OCI-LY7 (cell line): ENCODE results near the gene RPUSD3. TPM values are rescaled to one million over a fixed set of nuclear protein-coding genes. Genes with fewer than 3 reads are reported as not detected.

Experiments used
- BruUV-seq: library from RNA; stranded (reverse); fragments of 400-500 nt; replicated peaks from 2 replicates; lab custom pipeline; 2021; lab: Mats Ljungman, UMichigan
- CTCF ChIA-PET: fragments of 300-600 bp; sonication (Branson Sonifier 250); formaldehyde crosslinking; loops from one replicate; lab custom pipeline; 2022; ENCODE audit warnings: antibody characterized with exemption; ENCODE audit not compliant: unreplicated experiment; lab: Charles Lee
- POLR2A ChIA-PET: fragments of 300-600 bp; sonication (Branson Sonifier 250); formaldehyde crosslinking; loops from one replicate; lab custom pipeline; 2022; ENCODE audit warnings: antibody characterized with exemption; lab: Charles Lee
- DNase-seq: peaks from one replicate; pipeline ENCODE4 v3.0.0-alpha.2; 2015; ENCODE audit warnings: low spot score
- H2AFZ ChIP-seq: fragments of 200-600 bp; sonication (generic), shearing (Covaris generic); 2 replicates; pipeline ENCODE4 v1.6.1; 2014; ENCODE audit warnings: mild to moderate bottlenecking, antibody characterized with exemption, low read length, moderate library complexity
- H3K27ac ChIP-seq: fragments of 200-600 bp; sonication (generic); 2 replicates; pipeline ENCODE4 v1.5.1; 2014; ENCODE audit warnings: mixed run types, low read depth, mild to moderate bottlenecking, moderate library complexity, low read length, inconsistent platforms; ENCODE audit not compliant: poor library complexity, severe bottlenecking
- H3K36me3 ChIP-seq: fragments of 200-600 bp; sonication (generic); 2 replicates; pipeline ENCODE4 v1.6.1; 2014; ENCODE audit warnings: mild to moderate bottlenecking, antibody characterized with exemption, low read length, moderate library complexity, mixed read lengths; ENCODE audit not compliant: insufficient read depth
- H3K4me1 ChIP-seq: fragments of 200-600 bp; sonication (generic); 2 replicates; pipeline ENCODE4 v1.5.1; 2014; ENCODE audit warnings: mild to moderate bottlenecking, low read length; ENCODE audit not compliant: insufficient read depth, poor library complexity, severe bottlenecking
- H3K4me2 ChIP-seq: fragments of 200-600 bp; sonication (generic); 2 replicates; pipeline ENCODE4 v1.6.1; 2014; ENCODE audit warnings: mild to moderate bottlenecking, low read length
- H3K4me3 ChIP-seq: fragments of 200-600 bp; sonication (generic); 2 replicates; pipeline ENCODE4 v1.5.1; 2014; ENCODE audit warnings: mild to moderate bottlenecking, low read depth, low read length; ENCODE audit not compliant: poor library complexity, severe bottlenecking
- H3K79me2 ChIP-seq: fragments of 200-600 bp; sonication (generic); 2 replicates; pipeline ENCODE4 v1.6.1; 2016; ENCODE audit warnings: low read depth, mild to moderate bottlenecking, low read length, moderate library complexity, mixed read lengths; ENCODE audit not compliant: insufficient read depth
- H3K9me2 ChIP-seq: fragments of 200-600 bp; sonication (generic); 2 replicates; pipeline ENCODE4 v1.6.1; 2016; ENCODE audit warnings: mild to moderate bottlenecking, low read length, mixed read lengths; ENCODE audit not compliant: insufficient read depth
- H3K9me3 ChIP-seq: fragments of 200-600 bp; sonication (generic); 2 replicates; pipeline ENCODE4 v1.6.1; 2014; ENCODE audit warnings: mild to moderate bottlenecking, mixed run types, low read length, mixed read lengths
- H4K20me1 ChIP-seq: fragments of 200-600 bp; sonication (generic); 2 replicates; pipeline ENCODE4 v1.6.1; 2014; ENCODE audit warnings: mild to moderate bottlenecking, antibody characterized with exemption, low read length, moderate library complexity, mixed read lengths; ENCODE audit not compliant: insufficient read depth
- EZH2phosphoT487 ChIP-seq: fragments of 200-600 bp; sonication (generic); IDR thresholded peaks from 2 replicates; pipeline ENCODE4 v1.6.1; 2018; ENCODE audit warnings: low read depth, borderline replicate concordance, mild to moderate bottlenecking, mixed run types, antibody characterized with exemption, low read length, moderate library complexity, mixed read lengths
- intact Hi-C: fragments of 100-400 bp; cut with micrococcal nuclease; formaldehyde crosslinking; loops from one replicate; pipeline ENCODE4 v1.10.0; 2022; ENCODE audit not compliant: unreplicated experiment
- total RNA-seq, 2 experiments: library from RNA; depleted of rRNA in 1 of 2; stranded (reverse); fragments of >200 nt in 1 of 2; shearing (Covaris generic) in 1 of 2; gene quantifications; 2 replicates each; pipeline ENCODE4 v1.2.3, GENCODE V29; 2014 to 2022
- TF ChIP-seq, protein P1 (sequence below): fragments of 200-600 bp; sonication (generic); conservative IDR thresholded peaks from 2 replicates; pipeline ENCODE4 v1.5.1; 2014; ENCODE audit warnings: mild to moderate bottlenecking, antibody characterized with exemption, low read length, moderate library complexity, mixed read lengths

The RPUSD3 gene
- total RNA-seq, 2 experiments from 2014 or later: 44.2 to 59.2 TPM

DNA sequence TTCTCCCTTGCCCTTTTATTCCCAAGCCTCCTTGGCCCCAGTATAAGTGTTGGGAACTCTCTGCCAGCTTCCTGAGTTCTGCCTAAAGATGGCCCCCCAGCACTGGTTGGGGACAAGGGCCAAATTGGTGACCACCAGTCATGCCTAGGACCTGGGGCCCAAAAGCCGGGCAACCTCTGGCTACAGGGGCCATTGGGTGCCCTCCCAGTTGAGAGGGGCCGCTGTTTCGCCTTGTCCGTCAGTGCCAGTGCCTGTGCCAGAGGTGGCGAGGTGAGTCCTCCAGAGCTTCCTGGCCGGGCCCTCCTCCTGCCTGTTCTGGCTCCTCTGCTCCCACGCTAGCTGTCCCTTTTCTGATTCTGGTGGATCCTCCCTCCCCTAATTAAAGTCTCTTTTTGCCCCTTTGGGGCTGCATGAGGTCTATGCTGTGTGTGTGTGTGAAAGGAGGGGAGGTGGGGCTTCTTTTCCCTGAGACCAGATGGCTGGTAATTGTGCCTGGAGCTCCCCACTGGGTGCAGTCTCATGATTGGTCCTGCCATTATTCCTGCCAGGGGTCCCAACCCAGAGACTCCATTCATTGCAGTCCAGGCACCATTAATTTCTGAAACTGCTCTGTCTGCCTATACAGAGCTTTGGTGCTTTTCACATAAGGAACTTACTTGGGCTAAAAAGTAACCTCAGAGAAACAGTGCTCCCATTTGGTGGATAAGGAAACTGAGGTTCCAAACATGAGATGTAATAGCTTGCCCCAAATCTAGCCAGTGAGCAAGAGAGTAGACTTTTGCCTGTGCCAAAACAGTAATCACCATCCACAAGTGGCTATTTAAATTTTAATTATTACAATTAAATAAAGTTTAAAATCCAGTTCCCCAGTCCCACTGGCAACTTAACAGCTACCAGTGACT is 36.9 kb downstream of the RPUSD3 start:
- Histone ChIP-seq H3K4me3 (no peak overlapping the region), H3K79me2 (no peaks in the 10 kb centered on the region), H2AFZ (no peak overlapping the region), H3K4me1 (peaks cover 21% of the 10 kb centered on the region), H3K9me2 (no peaks in the 10 kb centered on the region), H3K9me3 (no peaks in the 10 kb centered on the region), H3K36me3 (peaks cover 80% of the 10 kb centered on the region), H3K27ac (no peak overlapping the region), H4K20me1 (no peaks in the 10 kb centered on the region), H3K4me2 (no peak overlapping the region)
- POLR2A ChIA-PET: interaction anchor here (0.6 to 1.8 kb wide), 4 partner anchors 12 to 34 kb away, joined by 3 to 5 read pairs (median 5); partner anchors contain the start of genes ARPC4 and TADA3
- DNase-seq: no peak
- intact Hi-C loops: no loop called here
- TF ChIP-seq EZH2phosphoT487: no peak
- TF ChIP-seq, protein P1, sequence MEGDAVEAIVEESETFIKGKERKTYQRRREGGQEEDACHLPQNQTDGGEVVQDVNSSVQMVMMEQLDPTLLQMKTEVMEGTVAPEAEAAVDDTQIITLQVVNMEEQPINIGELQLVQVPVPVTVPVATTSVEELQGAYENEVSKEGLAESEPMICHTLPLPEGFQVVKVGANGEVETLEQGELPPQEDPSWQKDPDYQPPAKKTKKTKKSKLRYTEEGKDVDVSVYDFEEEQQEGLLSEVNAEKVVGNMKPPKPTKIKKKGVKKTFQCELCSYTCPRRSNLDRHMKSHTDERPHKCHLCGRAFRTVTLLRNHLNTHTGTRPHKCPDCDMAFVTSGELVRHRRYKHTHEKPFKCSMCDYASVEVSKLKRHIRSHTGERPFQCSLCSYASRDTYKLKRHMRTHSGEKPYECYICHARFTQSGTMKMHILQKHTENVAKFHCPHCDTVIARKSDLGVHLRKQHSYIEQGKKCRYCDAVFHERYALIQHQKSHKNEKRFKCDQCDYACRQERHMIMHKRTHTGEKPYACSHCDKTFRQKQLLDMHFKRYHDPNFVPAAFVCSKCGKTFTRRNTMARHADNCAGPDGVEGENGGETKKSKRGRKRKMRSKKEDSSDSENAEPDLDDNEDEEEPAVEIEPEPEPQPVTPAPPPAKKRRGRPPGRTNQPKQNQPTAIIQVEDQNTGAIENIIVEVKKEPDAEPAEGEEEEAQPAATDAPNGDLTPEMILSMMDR: no peak
- TSS peak; percentile 62 for BruUV-seq
- CTCF ChIA-PET: no interaction called here

DNA sequence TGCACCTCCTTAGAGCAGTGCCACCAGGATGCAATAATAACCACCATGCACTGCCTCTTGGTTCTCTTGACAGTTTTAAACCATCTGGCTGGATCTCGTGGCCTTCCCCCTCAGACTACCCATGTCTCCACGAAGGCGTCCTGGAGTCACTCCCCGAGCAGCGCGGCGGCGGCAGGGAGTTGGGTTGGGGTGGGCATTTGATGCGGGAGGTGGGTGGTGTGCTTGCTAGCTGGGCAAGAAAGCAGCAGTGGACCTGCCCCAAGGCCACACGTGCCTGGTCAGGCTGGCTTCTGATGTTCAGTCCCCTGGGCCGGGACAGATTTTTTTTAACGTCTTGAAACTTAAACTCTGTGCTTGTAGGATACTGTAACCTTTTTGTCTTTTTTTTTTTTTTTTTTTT is 37.7 kb downstream of the RPUSD3 start:
- no peak overlapping the region for H3K27ac ChIP-seq
- TF ChIP-seq EZH2phosphoT487: no peak
- TF ChIP-seq, protein P1: no peak
- intact Hi-C loops: no loop called here
- H3K36me3 ChIP-seq: peaks cover 80% of the 10 kb centered on the region
- H3K4me2 ChIP-seq: no peak overlapping the region
- H3K9me3 ChIP-seq: no peaks in the 10 kb centered on the region
- H2AFZ ChIP-seq: no peak overlapping the region
- no peak overlapping the region for H3K4me3 ChIP-seq
- H4K20me1 ChIP-seq: no peaks in the 10 kb centered on the region
- ChIA-PET CTCF (no interaction called here), POLR2A (interaction anchor here (0.8 to 2.1 kb wide), 2 partner anchors 10 to 35 kb away, joined by 5 to 9 read pairs; no protein-coding TSS in a partner anchor)
- peaks cover 21% of the 10 kb centered on the region for H3K4me1 ChIP-seq
- no peaks in the 10 kb centered on the region for H3K79me2 ChIP-seq
- no TSS peak for BruUV-seq
- no peak for DNase-seq
- no peaks in the 10 kb centered on the region for H3K9me2 ChIP-seq

DNA sequence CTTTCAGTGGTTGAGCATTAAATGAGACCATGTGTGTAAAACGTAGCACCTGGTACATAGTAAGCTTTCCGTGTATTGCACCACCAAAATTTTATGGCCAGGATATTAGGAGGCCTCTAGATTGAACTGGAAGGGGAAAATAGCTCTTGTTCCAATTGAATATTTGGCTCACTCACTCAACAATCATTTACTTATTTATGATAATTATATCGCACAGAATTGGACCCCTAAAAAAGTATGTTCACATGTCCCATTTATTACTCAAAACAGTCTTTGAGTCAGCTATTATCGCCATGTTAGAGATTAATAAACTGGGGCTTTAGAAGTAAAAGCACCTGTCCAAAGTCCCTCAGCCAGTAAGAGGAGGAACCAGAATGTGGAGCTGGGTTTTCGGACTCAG is 38.8 kb downstream of the RPUSD3 start:
- BruUV-seq: TSS peak; percentile 25
- Histone ChIP-seq H3K9me2 (no peaks in the 10 kb centered on the region), H3K36me3 (peaks cover 84% of the 10 kb centered on the region), H3K4me3 (no peak overlapping the region), H3K9me3 (no peaks in the 10 kb centered on the region), H3K4me1 (peaks cover 18% of the 10 kb centered on the region), H3K4me2 (no peak overlapping the region), H2AFZ (no peak overlapping the region), H4K20me1 (no peaks in the 10 kb centered on the region), H3K27ac (no peak overlapping the region), H3K79me2 (no peaks in the 10 kb centered on the region)
- no peak for DNase-seq
- intact Hi-C loops: no loop called here
- no peak for TF ChIP-seq EZH2phosphoT487
- TF ChIP-seq, protein P1: no peak
- ChIA-PET CTCF (no interaction called here), POLR2A (interaction anchor here (2.1 to 2.4 kb wide), 2 partner anchors 9 to 12 kb away, joined by 9 to 10 read pairs; partner anchors contain the start of genes ARPC4 and TADA3)
